Mononuclear cell (primary cell): Measurements from ENCODE around the gene MDN1. TPM values are rescaled to one million over a fixed set of nuclear protein-coding genes. Genes with fewer than 3 reads are reported as not detected.
A peak's percentile ranks its signal among the peaks of the same experiment; 100 is the strongest.
"Not testable (repeated sequence)": the region's sequence is repeated elsewhere in the genome, so short reads cannot be mapped to it uniquely, and the experiment has no call there.

Source experiments
- H3K27me3 ChIP-seq: 2 replicates; pipeline ENCODE4 v1.6.0; 2011; ENCODE audit warnings: low read length, control low read depth; ENCODE audit not compliant: insufficient read depth
- H3K4me1 ChIP-seq: 2 replicates; pipeline ENCODE4 v1.5.1; 2011; ENCODE audit warnings: mild to moderate bottlenecking, low read length, control low read depth; ENCODE audit not compliant: insufficient read depth
- H3K4me3 ChIP-seq: 2 replicates; pipeline ENCODE4 v1.5.1; 2011; ENCODE audit warnings: mild to moderate bottlenecking, low read length, moderate library complexity
- H3K9me3 ChIP-seq: 2 replicates; pipeline ENCODE4 v1.5.1; 2011; ENCODE audit warnings: low read depth, mild to moderate bottlenecking, control low read depth, low read length
- total RNA-seq: library from RNA; depleted of rRNA; stranded (reverse); fragments of >200 nt; gene quantifications from one replicate; pipeline ENCODE4 v1.2.3, GENCODE V29; 2012

The MDN1 gene, protein sequence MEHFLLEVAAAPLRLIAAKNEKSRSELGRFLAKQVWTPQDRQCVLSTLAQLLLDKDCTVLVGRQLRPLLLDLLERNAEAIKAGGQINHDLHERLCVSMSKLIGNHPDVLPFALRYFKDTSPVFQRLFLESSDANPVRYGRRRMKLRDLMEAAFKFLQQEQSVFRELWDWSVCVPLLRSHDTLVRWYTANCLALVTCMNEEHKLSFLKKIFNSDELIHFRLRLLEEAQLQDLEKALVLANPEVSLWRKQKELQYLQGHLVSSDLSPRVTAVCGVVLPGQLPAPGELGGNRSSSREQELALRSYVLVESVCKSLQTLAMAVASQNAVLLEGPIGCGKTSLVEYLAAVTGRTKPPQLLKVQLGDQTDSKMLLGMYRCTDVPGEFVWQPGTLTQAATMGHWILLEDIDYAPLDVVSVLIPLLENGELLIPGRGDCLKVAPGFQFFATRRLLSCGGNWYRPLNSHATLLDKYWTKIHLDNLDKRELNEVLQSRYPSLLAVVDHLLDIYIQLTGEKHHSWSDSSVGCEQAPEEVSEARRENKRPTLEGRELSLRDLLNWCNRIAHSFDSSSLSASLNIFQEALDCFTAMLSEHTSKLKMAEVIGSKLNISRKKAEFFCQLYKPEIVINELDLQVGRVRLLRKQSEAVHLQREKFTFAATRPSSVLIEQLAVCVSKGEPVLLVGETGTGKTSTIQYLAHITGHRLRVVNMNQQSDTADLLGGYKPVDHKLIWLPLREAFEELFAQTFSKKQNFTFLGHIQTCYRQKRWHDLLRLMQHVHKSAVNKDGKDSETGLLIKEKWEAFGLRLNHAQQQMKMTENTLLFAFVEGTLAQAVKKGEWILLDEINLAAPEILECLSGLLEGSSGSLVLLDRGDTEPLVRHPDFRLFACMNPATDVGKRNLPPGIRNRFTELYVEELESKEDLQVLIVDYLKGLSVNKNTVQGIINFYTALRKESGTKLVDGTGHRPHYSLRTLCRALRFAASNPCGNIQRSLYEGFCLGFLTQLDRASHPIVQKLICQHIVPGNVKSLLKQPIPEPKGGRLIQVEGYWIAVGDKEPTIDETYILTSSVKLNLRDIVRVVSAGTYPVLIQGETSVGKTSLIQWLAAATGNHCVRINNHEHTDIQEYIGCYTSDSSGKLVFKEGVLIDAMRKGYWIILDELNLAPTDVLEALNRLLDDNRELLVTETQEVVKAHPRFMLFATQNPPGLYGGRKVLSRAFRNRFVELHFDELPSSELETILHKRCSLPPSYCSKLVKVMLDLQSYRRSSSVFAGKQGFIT (N-terminal part only)
- 30.7 TPM for total RNA-seq

DNA sequence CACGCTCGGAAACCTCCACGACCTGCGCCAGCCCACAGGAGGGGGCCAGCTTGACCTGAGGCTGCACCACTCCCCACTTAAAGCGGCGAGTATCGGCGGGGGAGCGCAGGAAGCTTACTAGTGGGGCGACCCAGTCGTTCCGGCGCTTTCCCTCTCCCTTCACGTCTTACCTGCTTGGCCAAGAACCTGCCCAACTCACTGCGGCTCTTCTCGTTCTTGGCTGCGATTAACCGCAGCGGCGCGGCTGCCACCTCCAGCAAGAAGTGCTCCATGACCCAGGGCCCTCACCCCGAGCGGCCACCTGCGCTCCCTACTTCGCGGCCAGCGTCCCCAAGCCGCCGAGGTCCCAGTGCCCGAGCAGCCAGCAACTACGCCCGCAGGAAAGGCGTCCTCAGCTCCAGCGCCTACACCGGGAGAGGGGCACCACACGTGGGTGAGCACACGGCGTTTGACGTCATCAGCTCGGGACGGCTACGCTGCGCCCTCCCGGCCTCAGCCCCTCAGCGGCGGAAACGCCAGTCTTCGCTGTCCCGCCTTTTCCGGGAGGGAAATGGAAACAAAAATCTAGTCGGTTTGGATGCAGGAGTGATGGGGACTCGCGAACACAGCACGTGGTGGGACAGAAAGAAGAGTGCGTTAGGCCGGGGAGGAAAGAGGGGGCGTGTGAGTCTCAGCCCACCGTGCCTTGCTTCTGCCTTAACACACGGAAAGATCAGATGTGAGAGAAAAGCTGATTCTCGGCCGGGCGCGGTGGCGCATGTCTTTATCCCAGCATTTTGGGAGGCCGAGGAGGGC, at the start of gene MDN1:
MDN1 (minus strand) TSS at position 459 of the 795 bp plus-strand sequence; CDS start at position 272, 187 bp downstream.
- Histone ChIP-seq H3K4me3 (peak within 1 kb of the TSS; percentile 65), H3K4me1 (peaks cover 26% of the 10 kb centered on the region), H3K27me3 (no peaks in the 10 kb centered on the region), H3K9me3 (no peaks in the 10 kb centered on the region)

DNA sequence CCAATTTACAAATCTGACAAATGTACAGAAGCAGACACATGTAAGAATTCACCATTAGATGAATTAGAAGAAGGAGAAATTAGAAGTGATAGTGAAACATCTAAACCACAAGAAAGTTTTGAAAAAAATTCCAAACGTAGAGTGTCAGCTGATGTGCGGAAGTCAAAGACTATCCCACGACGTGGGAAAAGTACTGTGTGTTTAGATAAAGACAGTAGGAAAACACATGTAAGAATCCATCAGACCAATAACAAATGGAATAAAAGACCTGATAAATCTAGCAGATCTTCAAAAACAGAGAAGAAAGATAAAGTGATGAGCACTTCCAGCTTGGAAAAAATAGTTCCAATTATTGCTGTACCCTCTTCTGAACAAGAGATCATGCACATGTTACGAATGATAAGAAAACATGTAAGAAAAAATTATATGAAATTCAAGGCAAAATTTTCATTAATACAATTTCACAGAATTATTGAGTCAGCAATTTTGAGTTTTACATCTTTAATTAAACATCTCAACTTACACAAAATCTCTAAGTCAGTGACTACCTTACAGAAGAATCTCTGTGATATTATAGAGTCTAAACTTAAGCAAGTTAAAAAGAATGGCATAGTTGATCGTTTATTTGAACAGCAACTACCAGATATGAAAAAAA, 46.6 kb upstream of the MDN1 start:
- Histone ChIP-seq H3K9me3 (no peaks in the 10 kb centered on the region), H3K4me3 (no peak overlapping the region), H3K27me3 (no peaks in the 10 kb centered on the region), H3K4me1 (peaks cover 6% of the 10 kb centered on the region)

DNA sequence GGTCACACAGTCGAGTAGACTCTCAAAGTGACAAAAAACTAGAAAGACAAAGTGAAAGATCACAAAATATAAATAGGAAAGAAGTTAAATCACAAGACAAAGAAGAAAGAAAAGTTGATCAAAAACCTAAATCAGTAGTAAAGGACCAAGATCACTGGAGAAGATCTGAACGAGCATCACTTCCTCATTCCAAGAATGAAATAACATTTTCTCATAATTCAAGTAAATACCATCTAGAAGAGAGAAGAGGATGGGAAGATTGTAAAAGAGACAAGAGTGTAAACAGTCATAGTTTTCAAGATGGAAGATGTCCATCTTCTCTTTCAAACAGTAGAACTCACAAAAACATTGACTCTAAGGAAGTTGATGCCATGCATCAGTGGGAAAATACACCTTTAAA, 43.1 kb upstream of the MDN1 start:
- Histone ChIP-seq H3K4me3 (no peak overlapping the region), H3K27me3 (no peaks in the 10 kb centered on the region), H3K4me1 (peaks cover 6% of the 10 kb centered on the region), H3K9me3 (no peaks in the 10 kb centered on the region)

DNA sequence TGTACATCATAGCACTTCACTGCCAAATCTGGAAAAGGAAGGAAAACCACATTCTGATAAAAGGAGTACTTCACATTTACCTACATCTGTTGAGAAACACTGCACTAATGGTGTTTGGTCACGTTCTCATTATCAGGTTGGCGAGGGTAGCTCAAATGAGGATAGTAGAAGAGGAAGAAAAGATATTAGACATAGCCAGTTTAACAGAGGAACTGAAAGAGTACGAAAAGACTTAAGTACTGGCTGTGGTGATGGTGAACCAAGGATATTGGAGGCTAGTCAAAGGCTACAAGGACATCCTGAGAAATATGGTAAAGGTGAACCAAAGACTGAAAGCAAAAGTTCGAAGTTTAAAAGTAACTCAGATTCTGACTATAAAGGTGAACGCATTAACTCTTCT, 42.7 kb upstream of the MDN1 start:
- Histone ChIP-seq H3K9me3 (no peaks in the 10 kb centered on the region), H3K4me1 (peaks cover 6% of the 10 kb centered on the region), H3K4me3 (no peak overlapping the region), H3K27me3 (no peaks in the 10 kb centered on the region)

DNA sequence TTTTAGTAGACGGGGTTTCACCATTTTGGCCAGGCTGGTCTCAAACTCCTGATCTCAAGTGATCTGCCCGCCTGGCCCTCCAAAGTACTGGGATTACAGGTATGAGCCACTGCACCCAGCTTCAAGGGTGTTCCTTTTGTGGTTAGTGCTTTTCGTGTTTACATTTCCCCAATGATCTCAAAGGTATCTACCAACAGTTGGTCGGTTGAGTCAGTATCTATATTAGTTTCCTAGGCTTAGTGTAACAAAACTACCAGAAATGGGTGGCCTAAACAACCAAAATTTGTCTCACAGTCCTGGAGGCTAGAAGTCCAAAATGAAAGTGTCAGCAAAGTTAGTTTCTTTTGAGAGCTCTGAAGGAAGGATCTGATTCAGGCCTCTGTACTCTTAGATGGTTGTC, 40.1 kb upstream of the MDN1 start:
- no peak overlapping the region for H3K4me3 ChIP-seq

DNA sequence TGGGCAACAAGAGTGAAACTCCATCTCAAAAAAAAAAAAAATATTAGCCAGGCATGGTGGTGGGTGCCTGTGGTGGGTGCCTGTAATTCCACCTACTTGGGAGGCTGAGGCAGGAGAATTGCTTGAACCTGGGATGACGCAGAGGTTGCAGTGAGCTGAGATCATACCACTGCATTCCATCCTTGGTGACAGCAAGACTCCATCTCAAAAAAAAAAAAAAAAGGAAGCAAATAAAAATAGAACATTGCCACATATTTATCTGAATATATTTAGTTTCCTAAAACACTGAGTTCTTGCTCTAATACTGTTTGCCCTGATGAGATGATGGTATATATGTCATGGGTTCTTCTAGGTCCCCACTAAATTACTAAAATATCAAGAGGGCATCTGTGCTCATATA, 38.4 kb upstream of the MDN1 start:
- no peaks in the 10 kb centered on the region for H3K27me3 ChIP-seq
- H3K4me3 ChIP-seq, result no peak overlapping the region
- peaks cover 6% of the 10 kb centered on the region for H3K4me1 ChIP-seq
- no peaks in the 10 kb centered on the region for H3K9me3 ChIP-seq

More for the DNA sequence above, 40.1 kb upstream of the MDN1 start:
- Histone ChIP-seq H3K4me1 (peaks cover 6% of the 10 kb centered on the region), H3K27me3 (no peaks in the 10 kb centered on the region), H3K9me3 (no peaks in the 10 kb centered on the region)

DNA sequence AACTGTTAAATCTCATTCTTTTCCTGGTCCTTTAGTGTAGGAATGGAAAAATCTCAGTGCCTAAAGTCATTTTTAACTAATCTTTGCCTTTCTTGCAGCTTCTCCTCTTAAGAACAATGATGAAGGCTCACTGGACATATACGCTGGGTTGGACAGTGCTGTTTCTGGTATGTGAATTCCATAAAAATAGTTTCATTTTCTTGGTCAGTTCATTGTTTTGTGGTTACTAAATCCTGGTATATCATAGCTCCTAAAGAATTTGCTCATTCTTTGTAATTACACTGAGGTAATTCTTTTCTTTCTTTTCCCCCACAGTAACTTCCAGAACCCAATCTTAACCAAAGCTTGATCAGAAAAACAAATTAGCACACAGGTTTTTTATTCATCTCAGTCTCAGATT, 33.5 kb upstream of the MDN1 start:
- H3K4me1 ChIP-seq, result no peaks in the 10 kb centered on the region
- H3K27me3 ChIP-seq, result no peaks in the 10 kb centered on the region
- H3K9me3 ChIP-seq, result no peaks in the 10 kb centered on the region
- no peak overlapping the region for H3K4me3 ChIP-seq

DNA sequence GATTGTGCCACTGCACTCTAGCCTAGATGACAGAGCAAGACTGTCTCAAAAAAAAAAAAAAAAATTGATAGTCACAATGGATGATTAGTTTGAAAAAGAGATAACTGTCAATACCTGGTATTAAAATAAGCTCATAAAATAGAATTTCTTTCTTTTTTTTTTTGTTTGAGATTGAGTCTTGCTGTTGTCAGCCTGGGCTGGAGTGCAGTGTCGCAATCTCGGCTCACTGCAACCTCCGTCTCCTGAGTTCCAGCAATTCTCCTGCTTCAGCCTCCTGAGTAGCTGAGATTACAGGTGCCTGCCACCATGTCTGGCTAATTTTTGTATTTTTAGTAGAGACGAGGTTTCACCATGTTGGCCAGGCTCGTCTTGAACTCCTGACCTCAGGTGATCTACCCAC, 27.9 kb upstream of the MDN1 start:
- not testable (repeated sequence) for H3K9me3 ChIP-seq, H3K4me1 ChIP-seq, H3K27me3 ChIP-seq, H3K4me3 ChIP-seq

DNA sequence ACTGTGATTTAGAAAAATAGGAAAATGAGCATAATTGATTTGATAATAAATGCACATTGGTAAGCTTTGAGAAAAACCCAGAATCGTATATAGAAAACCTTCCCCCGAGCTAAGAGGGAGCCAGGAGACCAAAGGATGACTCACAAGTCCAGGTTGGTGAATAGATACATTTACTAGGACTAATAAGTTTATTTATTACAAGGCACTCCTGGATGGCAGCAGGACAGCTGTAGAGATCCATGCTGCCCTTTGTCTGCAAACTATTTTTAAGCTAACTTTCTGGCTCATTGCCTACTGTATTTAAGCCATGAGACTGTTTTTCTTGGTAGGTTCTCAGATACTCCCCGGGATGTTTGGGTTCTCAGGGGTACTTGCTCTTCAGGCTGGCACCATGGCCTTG, 23.5 kb upstream of the MDN1 start:
- H3K27me3 ChIP-seq, result no peaks in the 10 kb centered on the region
- no peaks in the 10 kb centered on the region for H3K9me3 ChIP-seq
- no peak overlapping the region for H3K4me3 ChIP-seq
- H3K4me1 ChIP-seq, result peaks cover 6% of the 10 kb centered on the region

DNA sequence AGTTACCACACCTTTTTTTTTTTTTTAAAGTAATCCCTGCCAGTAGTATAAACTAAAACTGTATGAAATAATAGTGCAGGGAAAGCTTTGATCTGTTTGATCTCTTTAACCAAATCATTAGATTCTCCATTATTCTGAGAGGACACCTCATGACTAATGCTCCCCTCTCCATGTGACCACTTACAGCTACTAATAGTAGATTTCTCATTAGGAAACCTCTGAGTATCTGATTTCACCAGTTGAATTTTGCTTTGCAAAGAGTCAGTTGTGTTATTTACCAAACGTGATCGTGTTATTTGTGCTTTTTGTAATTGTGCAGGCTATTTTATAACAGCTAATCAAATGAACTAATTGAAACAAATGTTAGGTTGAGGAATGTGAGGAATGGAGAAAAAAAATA, 22.6 kb upstream of the MDN1 start:
- no peak overlapping the region for H3K4me3 ChIP-seq
- H3K27me3 ChIP-seq, result no peaks in the 10 kb centered on the region
- peaks cover 6% of the 10 kb centered on the region for H3K4me1 ChIP-seq
- no peaks in the 10 kb centered on the region for H3K9me3 ChIP-seq

DNA sequence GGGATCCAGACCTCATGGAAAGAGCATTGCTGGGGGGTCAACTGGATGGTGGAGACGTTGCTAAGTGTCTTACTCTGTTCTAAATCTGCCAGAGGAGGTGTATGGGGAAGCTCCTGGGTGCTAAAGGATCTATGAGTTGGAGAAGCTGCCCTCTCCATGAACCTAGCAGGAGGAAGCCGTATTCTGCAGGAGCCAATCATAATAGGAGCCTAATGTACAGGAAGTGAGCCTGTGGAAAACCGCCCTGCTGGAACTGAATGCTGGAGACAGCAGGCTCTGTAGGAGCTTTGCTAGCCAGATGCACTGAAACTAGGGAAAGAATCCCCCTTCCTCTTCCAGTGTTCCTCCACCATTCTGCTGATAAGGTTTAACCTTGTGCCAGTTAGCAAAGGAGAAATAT, 20.9 kb upstream of the MDN1 start:
- Histone ChIP-seq H3K4me1 (peaks cover 14% of the 10 kb centered on the region), H3K9me3 (no peaks in the 10 kb centered on the region), H3K4me3 (no peak overlapping the region), H3K27me3 (no peaks in the 10 kb centered on the region)

DNA sequence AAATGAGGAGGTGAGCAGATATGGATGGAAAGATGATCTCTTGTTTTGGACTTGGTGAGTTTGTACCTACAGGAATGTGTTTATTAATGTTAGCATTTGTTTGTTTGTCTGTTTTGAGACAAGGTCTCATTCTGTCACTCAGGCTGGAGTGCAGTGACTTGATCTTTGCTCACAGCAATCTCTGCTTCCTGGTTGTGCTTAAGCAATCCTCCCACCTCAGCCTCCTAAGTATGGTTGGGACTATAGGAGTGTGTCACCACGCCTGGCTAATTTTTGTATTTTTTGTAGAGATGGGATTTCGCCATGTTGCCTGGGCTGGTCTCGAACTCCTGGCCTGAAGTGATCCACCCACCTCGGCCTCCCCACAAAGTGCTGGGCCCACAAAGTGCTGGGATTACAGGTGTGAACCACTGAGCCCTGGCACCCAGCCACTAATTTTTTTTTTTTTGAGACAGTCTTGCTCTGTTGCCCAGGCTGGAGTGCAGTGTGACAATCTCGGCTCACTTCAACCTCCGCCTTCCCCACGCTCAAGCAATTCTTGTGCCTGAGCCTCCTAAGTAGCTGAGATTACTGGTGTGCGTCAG, 17.1 kb upstream of the MDN1 start:
- Histone ChIP-seq H3K27me3 (no peaks in the 10 kb centered on the region), H3K4me3 (no peak overlapping the region), H3K9me3 (no peaks in the 10 kb centered on the region), H3K4me1 (peaks cover 30% of the 10 kb centered on the region)

DNA sequence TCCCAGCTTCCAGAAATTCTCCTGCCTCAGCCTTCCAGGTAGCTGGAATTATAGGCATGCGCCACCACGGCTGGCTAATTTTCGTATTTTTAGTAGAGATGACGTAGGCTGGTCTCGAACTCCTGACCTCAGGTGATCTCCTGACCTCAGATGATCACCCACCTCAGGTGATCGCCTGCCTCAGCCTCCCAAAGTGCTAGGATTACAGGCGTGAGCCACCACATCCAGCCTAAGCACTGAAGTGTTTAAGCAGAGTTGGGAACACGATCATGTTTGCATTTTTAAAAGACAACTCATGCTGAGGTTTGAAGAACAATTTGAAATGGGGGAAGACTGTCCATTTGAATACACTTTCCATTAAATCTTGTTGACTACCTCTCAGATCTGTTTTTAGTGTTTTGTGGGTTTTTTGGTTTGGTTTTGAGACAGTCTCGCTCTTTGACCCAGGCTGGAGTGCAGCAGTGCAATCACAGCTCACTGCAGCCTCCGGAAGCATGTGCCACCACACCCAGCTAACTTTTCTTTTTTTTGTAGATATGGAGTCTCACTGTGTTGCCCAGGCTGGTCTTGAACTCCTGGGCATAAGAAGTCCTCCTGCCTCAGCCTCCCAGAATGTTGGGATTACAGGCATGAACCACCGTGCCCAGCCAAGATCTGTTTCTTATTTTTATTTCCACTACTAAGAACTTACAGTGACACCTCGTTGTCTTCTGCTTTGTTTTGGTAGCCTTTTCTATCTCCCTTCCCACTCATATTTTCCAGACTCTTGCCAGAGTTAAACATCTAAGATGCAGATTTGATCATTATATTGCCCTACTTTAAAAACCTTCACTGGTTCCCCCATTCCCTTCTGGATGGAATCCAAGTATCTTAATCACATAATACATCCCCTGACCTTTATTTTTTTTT, 15.5 kb upstream of the MDN1 start:
- Histone ChIP-seq H3K27me3 (no peaks in the 10 kb centered on the region), H3K4me1 (peaks cover 36% of the 10 kb centered on the region), H3K9me3 (no peaks in the 10 kb centered on the region), H3K4me3 (no peak overlapping the region)
